ENCODE data around the gene IRS2.

DNA sequence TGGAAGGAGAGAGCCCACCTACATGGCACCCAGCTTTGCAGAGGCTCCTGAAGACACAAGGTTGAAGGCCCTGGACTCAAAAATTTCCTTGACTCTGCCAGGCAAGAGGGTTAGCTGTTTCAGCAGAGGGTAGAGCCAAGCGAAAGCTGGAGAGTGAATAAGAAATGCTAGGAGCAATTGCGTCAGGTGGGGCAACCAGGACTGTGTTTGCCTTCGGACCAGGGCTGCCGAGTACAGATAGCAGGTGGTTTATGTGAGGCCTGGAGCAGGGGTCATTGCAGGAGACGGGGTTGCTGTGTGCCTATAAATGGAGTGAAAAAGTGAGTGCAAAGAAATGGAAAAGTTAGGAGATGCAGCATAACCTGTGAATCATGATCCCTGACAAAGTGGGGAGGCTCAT lies 59.1 kb downstream of the IRS2 start:
- TF ChIP-seq, protein P1, sequence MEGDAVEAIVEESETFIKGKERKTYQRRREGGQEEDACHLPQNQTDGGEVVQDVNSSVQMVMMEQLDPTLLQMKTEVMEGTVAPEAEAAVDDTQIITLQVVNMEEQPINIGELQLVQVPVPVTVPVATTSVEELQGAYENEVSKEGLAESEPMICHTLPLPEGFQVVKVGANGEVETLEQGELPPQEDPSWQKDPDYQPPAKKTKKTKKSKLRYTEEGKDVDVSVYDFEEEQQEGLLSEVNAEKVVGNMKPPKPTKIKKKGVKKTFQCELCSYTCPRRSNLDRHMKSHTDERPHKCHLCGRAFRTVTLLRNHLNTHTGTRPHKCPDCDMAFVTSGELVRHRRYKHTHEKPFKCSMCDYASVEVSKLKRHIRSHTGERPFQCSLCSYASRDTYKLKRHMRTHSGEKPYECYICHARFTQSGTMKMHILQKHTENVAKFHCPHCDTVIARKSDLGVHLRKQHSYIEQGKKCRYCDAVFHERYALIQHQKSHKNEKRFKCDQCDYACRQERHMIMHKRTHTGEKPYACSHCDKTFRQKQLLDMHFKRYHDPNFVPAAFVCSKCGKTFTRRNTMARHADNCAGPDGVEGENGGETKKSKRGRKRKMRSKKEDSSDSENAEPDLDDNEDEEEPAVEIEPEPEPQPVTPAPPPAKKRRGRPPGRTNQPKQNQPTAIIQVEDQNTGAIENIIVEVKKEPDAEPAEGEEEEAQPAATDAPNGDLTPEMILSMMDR (IDR thresholded peaks at IDR 0.05 in 2 of 3, conservative IDR thresholded peaks at IDR 0.05 in 1 of 3; ENCODE audit: borderline replicate concordance in 1 of 3, insufficient read depth in 1 of 3, low read depth in 2 of 3, low read length in 2 of 3): no peak
- TF ChIP-seq EZH2 (IDR thresholded peaks at IDR 0.05): no peak
- no peak for TF ChIP-seq TCF7L2 (IDR thresholded peaks at IDR 0.05; ENCODE audit: borderline replicate concordance, extremely low read depth, insufficient read depth, insufficient read length)
- TF ChIP-seq POLR2A (IDR thresholded peaks at IDR 0.05; ENCODE audit: borderline replicate concordance, extremely low read depth, insufficient read depth, insufficient read length): no peak
